ENCODE results near the gene RNF145.

The RNF145 gene, protein sequence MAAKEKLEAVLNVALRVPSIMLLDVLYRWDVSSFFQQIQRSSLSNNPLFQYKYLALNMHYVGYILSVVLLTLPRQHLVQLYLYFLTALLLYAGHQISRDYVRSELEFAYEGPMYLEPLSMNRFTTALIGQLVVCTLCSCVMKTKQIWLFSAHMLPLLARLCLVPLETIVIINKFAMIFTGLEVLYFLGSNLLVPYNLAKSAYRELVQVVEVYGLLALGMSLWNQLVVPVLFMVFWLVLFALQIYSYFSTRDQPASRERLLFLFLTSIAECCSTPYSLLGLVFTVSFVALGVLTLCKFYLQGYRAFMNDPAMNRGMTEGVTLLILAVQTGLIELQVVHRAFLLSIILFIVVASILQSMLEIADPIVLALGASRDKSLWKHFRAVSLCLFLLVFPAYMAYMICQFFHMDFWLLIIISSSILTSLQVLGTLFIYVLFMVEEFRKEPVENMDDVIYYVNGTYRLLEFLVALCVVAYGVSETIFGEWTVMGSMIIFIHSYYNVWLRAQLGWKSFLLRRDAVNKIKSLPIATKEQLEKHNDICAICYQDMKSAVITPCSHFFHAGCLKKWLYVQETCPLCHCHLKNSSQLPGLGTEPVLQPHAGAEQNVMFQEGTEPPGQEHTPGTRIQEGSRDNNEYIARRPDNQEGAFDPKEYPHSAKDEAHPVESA

DNA sequence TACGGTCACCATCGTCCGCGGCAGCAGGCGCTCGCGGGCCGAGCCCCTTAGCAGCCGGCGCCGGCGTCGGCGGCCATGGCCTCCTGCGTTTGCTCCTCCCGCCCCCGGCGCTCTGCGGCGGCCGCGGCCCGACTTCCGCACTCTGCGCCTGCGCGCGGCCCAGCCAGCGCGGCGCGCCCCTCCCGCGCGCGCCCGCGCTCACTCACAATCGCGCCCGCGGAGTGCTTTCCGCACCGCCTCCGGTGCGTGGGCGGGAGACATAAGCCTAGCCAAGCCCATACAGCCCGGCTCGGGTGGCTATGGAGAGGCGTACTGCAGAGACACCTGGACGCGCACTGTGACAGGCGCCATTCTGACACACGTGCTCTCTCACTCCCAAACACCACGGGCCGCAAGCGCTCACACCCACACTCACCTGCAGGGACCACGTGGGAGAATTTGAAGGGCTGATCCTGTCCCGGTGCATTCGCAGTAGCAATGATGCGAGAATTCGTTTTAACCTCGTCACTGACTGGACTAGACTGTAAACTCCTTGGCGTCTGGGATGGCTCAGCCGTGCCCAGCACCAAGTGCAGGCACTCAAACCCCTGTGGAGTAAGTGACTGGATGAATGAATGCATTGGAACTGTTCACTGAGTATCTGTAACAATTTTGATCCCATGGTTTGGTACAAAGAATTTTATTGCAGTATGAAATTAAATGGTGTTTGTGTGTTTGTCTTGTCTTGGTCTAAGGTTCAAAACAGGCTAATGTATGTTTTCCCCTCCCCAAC is at the start of gene RNF145:
TSS of gene RNF145 (minus strand) at position 116 of the 772 bp plus-strand sequence. CDS start 5,936 bp downstream, outside the sequence.
- TF ChIP-seq CEBPB (IDR thresholded peaks at IDR 0.05) (no peak), EP300 (IDR thresholded peaks at IDR 0.05; ENCODE audit: borderline replicate concordance) (no peak), CREB1 (IDR thresholded peaks at IDR 0.05; ENCODE audit: low read depth) (no peak), FOXM1 (IDR thresholded peaks at IDR 0.05; ENCODE audit: borderline replicate concordance, low read depth) (no peak), YY1 (IDR thresholded peaks at IDR 0.05; ENCODE audit: low read depth) (peak; percentile 82), ZBTB7A (IDR thresholded peaks at IDR 0.05; ENCODE audit: low read depth) (no peak), NFIC (IDR thresholded peaks at IDR 0.05) (peak; percentile 58), RAD21 (IDR thresholded peaks at IDR 0.05; ENCODE audit: low read depth) (no peak), EGR1 (IDR thresholded peaks at IDR 0.05) (peak; percentile 99), REST (IDR thresholded peaks at IDR 0.05; ENCODE audit: low read depth) (no peak), TEAD4 (IDR thresholded peaks at IDR 0.05) (peak; percentile 35; the same call in 1 of the 2 replicates), USF1 (IDR thresholded peaks at IDR 0.05) (peak; percentile 85), TAF1 (IDR thresholded peaks at IDR 0.05; ENCODE audit: low read depth) (peak; percentile 56), TCF12 (IDR thresholded peaks at IDR 0.05; ENCODE audit: low read depth) (peak; percentile 69)
- TF ChIP-seq, protein P1, sequence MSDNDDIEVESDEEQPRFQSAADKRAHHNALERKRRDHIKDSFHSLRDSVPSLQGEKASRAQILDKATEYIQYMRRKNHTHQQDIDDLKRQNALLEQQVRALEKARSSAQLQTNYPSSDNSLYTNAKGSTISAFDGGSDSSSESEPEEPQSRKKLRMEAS (IDR thresholded peaks at IDR 0.05) = peak; percentile 100

DNA sequence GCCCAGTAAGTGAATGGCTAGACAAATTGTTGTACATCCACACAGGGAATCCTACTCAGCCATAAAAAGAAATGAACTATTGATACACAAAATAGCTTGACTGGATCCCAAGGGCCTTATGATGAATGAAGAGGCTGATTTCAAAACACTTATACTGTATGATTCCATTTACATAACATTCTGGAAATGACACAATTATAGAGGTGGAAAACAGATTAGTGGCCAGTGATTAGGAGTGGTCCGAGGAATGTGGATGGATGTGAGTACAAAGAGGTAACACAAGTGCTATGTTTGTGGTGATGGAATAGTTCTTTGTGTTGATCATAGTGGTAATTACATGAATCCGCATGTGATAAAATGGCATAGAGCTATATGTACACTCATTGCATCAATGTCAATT is 49.0 kb upstream of the RNF145 start:
- TF ChIP-seq TCF12 (IDR thresholded peaks at IDR 0.05; ENCODE audit: low read depth) = no peak
- TF ChIP-seq TEAD4 (IDR thresholded peaks at IDR 0.05) = no peak
- no peak for TF ChIP-seq ZBTB7A (IDR thresholded peaks at IDR 0.05; ENCODE audit: low read depth)
- TF ChIP-seq CREB1 (IDR thresholded peaks at IDR 0.05; ENCODE audit: low read depth) = no peak
- TF ChIP-seq EGR1 (IDR thresholded peaks at IDR 0.05) = no peak
- no peak for TF ChIP-seq TAF1 (IDR thresholded peaks at IDR 0.05; ENCODE audit: low read depth)
- TF ChIP-seq REST (IDR thresholded peaks at IDR 0.05; ENCODE audit: low read depth) = no peak

DNA sequence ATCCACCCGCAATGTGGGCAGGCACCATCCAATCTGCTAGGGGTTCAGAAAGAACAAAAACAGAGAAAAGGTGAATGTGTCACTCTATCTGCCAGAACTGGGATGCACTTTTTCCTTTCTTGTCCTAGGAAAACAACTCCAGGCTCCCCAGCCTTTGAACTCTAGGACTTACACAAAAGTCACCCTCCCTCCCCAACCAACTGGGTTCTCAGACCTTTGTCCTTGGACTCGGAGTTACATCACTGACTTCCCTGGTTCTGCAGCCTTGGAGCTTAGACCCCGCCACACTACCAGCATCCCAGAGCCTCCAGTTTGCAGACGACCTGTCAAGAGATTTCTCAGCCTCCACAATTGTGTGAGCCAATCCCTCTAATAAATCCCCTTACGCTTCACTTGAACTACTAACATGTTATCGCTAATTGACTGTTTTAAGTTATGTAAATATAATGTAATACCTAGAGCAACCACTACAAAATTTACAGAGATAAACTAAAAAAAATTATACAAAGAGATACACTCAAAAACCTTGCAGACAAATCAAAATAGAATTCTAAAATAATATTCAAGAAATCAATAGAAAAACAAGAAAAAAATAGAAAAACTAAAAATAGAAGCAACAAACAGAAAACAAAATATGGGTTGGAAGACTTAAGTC is 48.4 kb upstream of the RNF145 start:
- no peak for TF ChIP-seq TEAD4 (IDR thresholded peaks at IDR 0.05)
- no peak for TF ChIP-seq REST (IDR thresholded peaks at IDR 0.05; ENCODE audit: low read depth)
- TF ChIP-seq TAF1 (IDR thresholded peaks at IDR 0.05; ENCODE audit: low read depth) = no peak
- no peak for TF ChIP-seq TCF12 (IDR thresholded peaks at IDR 0.05; ENCODE audit: low read depth)
- no peak for TF ChIP-seq CEBPB (IDR thresholded peaks at IDR 0.05)
- no peak for TF ChIP-seq RAD21 (IDR thresholded peaks at IDR 0.05; ENCODE audit: low read depth)
- TF ChIP-seq EP300 (IDR thresholded peaks at IDR 0.05; ENCODE audit: borderline replicate concordance) = no peak
- TF ChIP-seq, protein P1 (IDR thresholded peaks at IDR 0.05) = no peak
- no peak for TF ChIP-seq EGR1 (IDR thresholded peaks at IDR 0.05)
- TF ChIP-seq NFIC (IDR thresholded peaks at IDR 0.05) = no peak
- TF ChIP-seq YY1 (IDR thresholded peaks at IDR 0.05; ENCODE audit: low read depth) = no peak
- no peak for TF ChIP-seq USF1 (IDR thresholded peaks at IDR 0.05)
- TF ChIP-seq FOXM1 (IDR thresholded peaks at IDR 0.05; ENCODE audit: borderline replicate concordance, low read depth) = no peak
- TF ChIP-seq ZBTB7A (IDR thresholded peaks at IDR 0.05; ENCODE audit: low read depth) = no peak
- no peak for TF ChIP-seq CREB1 (IDR thresholded peaks at IDR 0.05; ENCODE audit: low read depth)

Measured in Ishikawa (cell line).